ENCODE measurements around the gene ELP6.

The ELP6 gene

GRCh38 chr3:47455806-47456452 lies 57.6 kb downstream of the ELP6 start:
- no peak for DNase-seq

GRCh38 chr3:47452453-47453215 lies 60.9 kb downstream of the ELP6 start:
- no peak for DNase-seq
